Measurements from ENCODE around the gene DDN. TPM values are rescaled to one million over a fixed set of nuclear protein-coding genes. Genes with fewer than 3 reads are reported as not detected.

Gene DDN
- total RNA-seq, 1 donor from 2014 or later = not detected

DNA sequence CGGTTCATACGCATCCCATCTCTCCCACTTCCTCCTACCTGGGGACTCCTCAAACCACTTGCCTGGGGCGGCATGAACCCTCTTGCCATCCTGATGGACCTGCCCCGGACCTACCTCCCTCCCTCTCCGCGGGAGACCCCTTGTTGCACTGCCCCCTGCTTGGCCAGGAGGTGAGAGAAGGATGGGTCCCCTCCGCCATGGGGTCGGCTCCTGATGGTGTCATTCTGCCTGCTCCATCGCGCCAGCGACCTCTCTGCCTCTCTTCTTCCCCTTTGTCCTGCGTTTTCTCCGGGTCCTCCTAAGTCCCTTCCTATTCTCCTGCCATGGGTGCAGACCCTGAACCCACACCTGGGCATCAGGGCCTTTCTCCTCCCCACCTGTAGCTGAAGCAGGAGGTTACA is 17.4 kb downstream of the DDN start:
- Histone ChIP-seq H3K4me1 (peaks cover 25 to 38% of the 10 kb centered on the region in 2 donors), H3K27me3 (peaks cover 27% of the 10 kb centered on the region), H3K36me3 (no peaks in the 10 kb centered on the region), H3K27ac (no peak overlapping the region), H3K4me3 (peak overlapping the region in 1 of 2 donors; percentile 43), H3K9me3 (no peaks in the 10 kb centered on the region)
- no peak for TF ChIP-seq CTCF (IDR thresholded peaks at IDR 0.05)
- DNase-seq (ENCODE audit: low spot score in 2 of 2) = no peak
- intact Hi-C loops (cut with DNase I) = no loop called here

- intact Hi-C loops (cut with DNase I) = no loop called here
- H3K36me3 ChIP-seq = no peaks in the 10 kb centered on the region
- peak overlapping the region; percentile 43 to 60 for H3K4me3 ChIP-seq
- peak in 2 of 3 experiments; percentile 2 to 22 for TF ChIP-seq CTCF (IDR thresholded peaks at IDR 0.05)
- H3K27ac ChIP-seq = no peak overlapping the region
- H3K27me3 ChIP-seq = peaks cover 27% of the 10 kb centered on the region
- no peaks in the 10 kb centered on the region for H3K9me3 ChIP-seq
- DNase-seq (ENCODE audit: low spot score in 2 of 2) = no peak
- peaks cover 25 to 38% of the 10 kb centered on the region in 2 donors for H3K4me1 ChIP-seq
Measured at GRCh38 chr12:48980953-48981756, 18.0 kb downstream of the DDN start.

- no peak overlapping the region for H3K27ac ChIP-seq
- H3K27me3 ChIP-seq = peaks cover 27% of the 10 kb centered on the region
- no peaks in the 10 kb centered on the region for H3K9me3 ChIP-seq
- peak overlapping the region; percentile 43 to 60 for H3K4me3 ChIP-seq
- DNase-seq (ENCODE audit: low spot score in 2 of 2) = no peak
- H3K4me1 ChIP-seq = peaks cover 25 to 32% of the 10 kb centered on the region in 2 donors
- intact Hi-C loops (cut with DNase I) = no loop called here
- TF ChIP-seq CTCF (IDR thresholded peaks at IDR 0.05) = no peak
- H3K36me3 ChIP-seq = no peaks in the 10 kb centered on the region
Measured at GRCh38 chr12:48980389-48980952, 18.7 kb downstream of the DDN start.

DNA sequence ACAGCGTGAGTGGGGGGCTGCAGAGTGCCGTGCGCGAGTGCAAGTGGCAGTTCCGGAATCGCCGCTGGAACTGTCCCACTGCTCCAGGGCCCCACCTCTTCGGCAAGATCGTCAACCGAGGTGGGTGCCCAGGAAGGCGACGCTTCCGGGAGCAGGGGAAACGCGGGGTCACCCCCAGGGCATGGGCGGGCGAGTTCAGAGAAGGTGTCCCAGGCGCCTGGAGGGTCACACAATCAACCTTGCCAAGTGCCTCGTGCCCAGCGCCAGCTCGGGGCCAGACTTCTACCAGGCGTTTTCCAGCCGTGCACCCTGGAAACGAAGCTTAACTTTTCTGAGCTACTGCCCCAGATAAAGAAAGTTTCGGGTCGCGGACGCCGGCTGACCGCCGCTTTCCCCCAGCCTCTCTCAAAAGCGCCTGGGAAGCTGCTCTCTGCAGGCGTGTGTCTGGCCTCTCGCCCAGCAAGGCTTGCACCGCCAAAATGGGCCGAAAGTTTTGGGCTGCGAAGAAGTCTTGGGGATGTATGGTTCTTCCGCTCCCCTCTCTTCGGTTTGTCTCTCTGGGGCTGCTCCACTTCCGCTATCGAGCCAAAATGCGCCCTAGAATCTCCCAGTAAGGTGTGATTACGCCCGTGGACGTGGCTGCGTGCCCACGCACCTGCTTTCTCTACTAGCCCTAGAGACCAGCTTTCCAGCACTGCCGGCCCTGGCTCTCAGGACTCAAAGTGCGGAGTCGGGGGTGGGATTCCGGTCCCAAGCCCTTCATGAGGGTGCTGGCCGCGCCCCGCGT is 19.4 kb downstream of the DDN start:
- peaks cover 27% of the 10 kb centered on the region for H3K27me3 ChIP-seq

More for the DNA sequence above, 19.4 kb downstream of the DDN start:
- no peak for DNase-seq (ENCODE audit: low spot score in 2 of 2)
- TF ChIP-seq CTCF (IDR thresholded peaks at IDR 0.05) = no peak
- H3K27ac ChIP-seq = no peak overlapping the region
- H3K36me3 ChIP-seq = no peaks in the 10 kb centered on the region
- intact Hi-C loops (cut with DNase I) = no loop called here
- H3K4me3 ChIP-seq = peak overlapping the region; percentile 43 to 60
- peaks cover 25 to 29% of the 10 kb centered on the region in 2 donors for H3K4me1 ChIP-seq
- no peaks in the 10 kb centered on the region for H3K9me3 ChIP-seq

Data from ascending aorta (tissue), 2 donors.